H9 (cell line): ENCODE results near the gene TRIP10. TPM values are rescaled to one million over a fixed set of nuclear protein-coding genes. Genes with fewer than 3 reads are reported as not detected.

ENCODE experiments used
- DNase-seq: peaks from one replicate; pipeline ENCODE4 v3.0.0-alpha.2; 2017
- H2AFZ ChIP-seq: one replicate; pipeline ENCODE4 v1.6.1; 2013; ENCODE audit warnings: mild to moderate bottlenecking, low read length, control low read depth, moderate library complexity
- H2AK5ac ChIP-seq: 2 replicates; pipeline ENCODE4 v1.6.1; 2013; ENCODE audit warnings: low read length, control low read depth, mixed read lengths; ENCODE audit not compliant: insufficient read length
- H2BK120ac ChIP-seq: one replicate; pipeline ENCODE4 v1.6.1; 2013; ENCODE audit warnings: low read depth, mild to moderate bottlenecking, low read length, control low read depth, inconsistent platforms; ENCODE audit not compliant: poor library complexity, severe bottlenecking
- H2BK12ac ChIP-seq: 2 replicates; pipeline ENCODE4 v1.6.1; 2013; ENCODE audit warnings: low read length, control low read depth, mixed read lengths, low read depth; ENCODE audit not compliant: insufficient read length
- H2BK15ac ChIP-seq: 2 replicates; pipeline ENCODE4 v1.6.1; 2013; ENCODE audit warnings: low read depth, low read length, control low read depth
- H2BK20ac ChIP-seq: one replicate; pipeline ENCODE4 v1.6.1; 2013; ENCODE audit warnings: low read depth, mild to moderate bottlenecking, low read length, control low read depth, inconsistent platforms; ENCODE audit not compliant: poor library complexity, severe bottlenecking
- H2BK5ac ChIP-seq: 2 replicates; pipeline ENCODE4 v1.6.1; 2013; ENCODE audit warnings: low read length, control low read depth, mixed read lengths; ENCODE audit not compliant: insufficient read length
- H3K14ac ChIP-seq: 2 replicates; pipeline ENCODE4 v1.6.1; 2013; ENCODE audit warnings: low read length, control low read depth; ENCODE audit not compliant: insufficient read depth
- H3K18ac ChIP-seq: 2 replicates; pipeline ENCODE4 v1.6.1; 2013; ENCODE audit warnings: low read depth, mild to moderate bottlenecking, mixed read lengths, low read length, control low read depth; ENCODE audit not compliant: insufficient read length
- H3K23ac ChIP-seq: 2 replicates; pipeline ENCODE4 v1.6.1; 2013; ENCODE audit warnings: low read length, control low read depth, mixed read lengths, low read depth; ENCODE audit not compliant: insufficient read length
- H3K23me2 ChIP-seq: 2 replicates; pipeline ENCODE4 v1.6.1; 2013; ENCODE audit warnings: low read depth, mild to moderate bottlenecking, mixed read lengths, low read length, control low read depth; ENCODE audit not compliant: insufficient read length, poor library complexity, severe bottlenecking
- H3K27ac ChIP-seq: 2 replicates; pipeline ENCODE4 v1.5.1; 2013; ENCODE audit warnings: low read length, control low read depth, mixed read lengths, low read depth; ENCODE audit not compliant: insufficient read length
- H3K27me3 ChIP-seq: 2 replicates; pipeline ENCODE4 v1.6.1; 2013; ENCODE audit warnings: low read length, control low read depth, inconsistent platforms; ENCODE audit not compliant: insufficient read depth
- H3K4ac ChIP-seq: 2 replicates; pipeline ENCODE4 v1.6.1; 2013; ENCODE audit warnings: low read depth, mild to moderate bottlenecking, control low read depth, inconsistent platforms, low read length, moderate library complexity
- H3K4me1 ChIP-seq: 2 replicates; pipeline ENCODE4 v1.6.1; 2013; ENCODE audit warnings: low read length, control low read depth, inconsistent platforms; ENCODE audit not compliant: insufficient read depth
- H3K4me2 ChIP-seq: 2 replicates; pipeline ENCODE4 v1.6.1; 2013; ENCODE audit warnings: low read length, control low read depth, mixed read lengths; ENCODE audit not compliant: insufficient read length, insufficient read depth
- H3K56ac ChIP-seq: 2 replicates; pipeline ENCODE4 v1.6.1; 2013; ENCODE audit warnings: low read depth, mild to moderate bottlenecking, mixed read lengths, low read length, control low read depth; ENCODE audit not compliant: insufficient read length
- H3K79me1 ChIP-seq: 2 replicates; pipeline ENCODE4 v1.6.1; 2013; ENCODE audit warnings: low read depth, mild to moderate bottlenecking, moderate library complexity, low read length, control low read depth, inconsistent platforms; ENCODE audit not compliant: insufficient read depth, poor library complexity, severe bottlenecking
- H3K79me2 ChIP-seq: 2 replicates; pipeline ENCODE4 v1.6.1; 2013; ENCODE audit warnings: low read length, control low read depth, inconsistent platforms; ENCODE audit not compliant: insufficient read depth
- H3K9ac ChIP-seq: 2 replicates; pipeline ENCODE4 v1.6.1; 2013; ENCODE audit warnings: low read length, control low read depth, mixed read lengths; ENCODE audit not compliant: insufficient read length; ENCODE audit errors: extremely low read depth
- H3K9me3 ChIP-seq: one replicate; pipeline ENCODE4 v1.6.1; 2013; ENCODE audit warnings: low read depth, low read length, inconsistent platforms; ENCODE audit not compliant: control insufficient read depth
- H3T11ph ChIP-seq: one replicate; pipeline ENCODE4 v1.6.1; 2013; ENCODE audit warnings: mild to moderate bottlenecking, low read length, control low read depth, inconsistent platforms
- H4K20me1 ChIP-seq: one replicate; pipeline ENCODE4 v1.6.1; 2013; ENCODE audit not compliant: control insufficient read depth, insufficient read length, insufficient read depth
- H4K5ac ChIP-seq: 2 replicates; pipeline ENCODE4 v1.6.1; 2013; ENCODE audit warnings: low read depth, mild to moderate bottlenecking, mixed read lengths, low read length, control low read depth; ENCODE audit not compliant: insufficient read length
- H4K8ac ChIP-seq: replicated peaks from 2 replicates; pipeline ENCODE4 v1.6.1; 2013; ENCODE audit warnings: low read length, control low read depth, mixed read lengths, low read depth; ENCODE audit not compliant: insufficient read length
- H4K91ac ChIP-seq: 2 replicates; pipeline ENCODE4 v1.6.1; 2013; ENCODE audit warnings: low read depth, mild to moderate bottlenecking, moderate library complexity, mixed read lengths, low read length, control low read depth; ENCODE audit not compliant: insufficient read length
- H3K27ac Mint-ChIP-seq, 3 experiments: 2 replicates in 2 of 3; 3 replicates in 1 of 3; pipeline ENCODE4 v1.8.0; 2020 to 2021; ENCODE audit warnings: mixed read lengths in 3 of 3, mild to moderate bottlenecking in 1 of 3, moderate library complexity in 1 of 3
- H3K27me3 Mint-ChIP-seq: 2 replicates; pipeline ENCODE4 v1.8.0; 2021; ENCODE audit warnings: low read depth, mild to moderate bottlenecking, moderate library complexity, mixed read lengths
- H3K36me3 Mint-ChIP-seq, 3 experiments: 2 replicates in 2 of 3; 3 replicates in 1 of 3; pipeline ENCODE4 v1.8.0; 2020 to 2021; ENCODE audit warnings: low read depth in 3 of 3, mixed read lengths in 3 of 3; ENCODE audit not compliant: insufficient read depth in 1 of 3
- H3K4me1 Mint-ChIP-seq, 2 experiments: 2 replicates each; pipeline ENCODE4 v1.8.0; 2020; ENCODE audit warnings: mixed read lengths in 2 of 2
- H3K4me3 Mint-ChIP-seq, 2 experiments: 2 replicates in 1 of 2; 3 replicates in 1 of 2; pipeline ENCODE4 v1.8.0; 2020 to 2021; ENCODE audit warnings: mild to moderate bottlenecking in 2 of 2, mixed read lengths in 2 of 2, moderate library complexity in 1 of 2
- H3K9me3 Mint-ChIP-seq, 2 experiments: 2 replicates in 1 of 2; 3 replicates in 1 of 2; pipeline ENCODE4 v1.8.0; 2020; ENCODE audit warnings: mild to moderate bottlenecking in 2 of 2, mixed read lengths in 2 of 2, moderate library complexity in 1 of 2
- CTCF ChIP-seq: fragments of 200-600 bp; sonication (generic); conservative IDR thresholded peaks from 3 replicates; pipeline ENCODE4 v1.8.0; 2021; ENCODE audit warnings: antibody characterized with exemption, mild to moderate bottlenecking
- WGBS: extraction: QIAGEN DNeasy Blood & Tissue Kit; methylation state at CpG from one replicate; pipeline ENCODE4 v1.1.7; 2013; ENCODE audit warnings: missing lambda C conversion rate, low lambda C conversion rate, mixed read lengths; ENCODE audit not compliant: insufficient read length; ENCODE audit errors: extremely low coverage; 5-methylcytosine and 5-hydroxymethylcytosine counted together
- total RNA-seq: library from RNA; stranded (reverse); gene quantifications from 2 replicates; pipeline ENCODE4 v1.2.1, GENCODE V29; 2021

Gene TRIP10
- total RNA-seq, 1 experiment from 2014 or later: 56.4 TPM

GRCh38 chr19:6713773-6714692 is 25.4 kb upstream of the TRIP10 start:
- Histone ChIP-seq H4K8ac (no peak overlapping the region), H3K23ac (no peak overlapping the region), H4K91ac (no peak overlapping the region), H3K27ac (no peak overlapping the region), H3K56ac (no peak overlapping the region), H4K5ac (no peak overlapping the region), H2BK20ac (no peak overlapping the region), H3K27me3 (no peaks in the 10 kb centered on the region; the same call in 1 of the 2 replicates), H3K23me2 (no peaks in the 10 kb centered on the region), H3K4me2 (no peak overlapping the region), H3K14ac (no peak overlapping the region), H3K4me1 (no peaks in the 10 kb centered on the region; the same call in 1 of the 2 replicates), H2BK12ac (no peak overlapping the region), H4K20me1 (no peaks in the 10 kb centered on the region), H3T11ph (no peak overlapping the region), H3K4ac (no peak overlapping the region), H2BK5ac (no peak overlapping the region), H2BK15ac (no peak overlapping the region), H3K79me2 (no peaks in the 10 kb centered on the region), H2AK5ac (no peak overlapping the region), H3K18ac (no peak overlapping the region), H3K9me3 (no peaks in the 10 kb centered on the region), H2AFZ (no peak overlapping the region), H3K79me1 (no peaks in the 10 kb centered on the region), H2BK120ac (no peak overlapping the region), H3K9ac (no peak overlapping the region)
- no peak for TF ChIP-seq CTCF
- Mint-ChIP-seq H3K27ac (no peak overlapping the region; a peak in 1 of 7 replicates), H3K4me3 (no peak overlapping the region), H3K9me3 (peaks cover 7 to 11% of the 10 kb centered on the region in 2 experiments), H3K27me3 (peaks cover 48% of the 10 kb centered on the region), H3K36me3 (peaks cover 0 to 4% (median 3%) of the 10 kb centered on the region in 3 experiments; a peak in 3 of 7 replicates), H3K4me1 (peaks cover 14 to 44% of the 10 kb centered on the region in 2 experiments)
- no peak for DNase-seq
- no CpG with 5 or more reads among the region's 24 CpGs for WGBS
